OCI-LY7 (cell line): ENCODE data around the gene OR10A6.

ENCODE experiments used
- EZH2phosphoT487 ChIP-seq: fragments of 200-600 bp; sonication (generic); IDR thresholded peaks from 2 replicates; pipeline ENCODE4 v1.6.1; 2018; ENCODE audit warnings: low read depth, borderline replicate concordance, mild to moderate bottlenecking, mixed run types, antibody characterized with exemption, low read length, moderate library complexity, mixed read lengths
- TF ChIP-seq, protein P1 (sequence below): fragments of 200-600 bp; sonication (generic); conservative IDR thresholded peaks from 2 replicates; pipeline ENCODE4 v1.5.1; 2014; ENCODE audit warnings: mild to moderate bottlenecking, antibody characterized with exemption, low read length, moderate library complexity, mixed read lengths

DNA sequence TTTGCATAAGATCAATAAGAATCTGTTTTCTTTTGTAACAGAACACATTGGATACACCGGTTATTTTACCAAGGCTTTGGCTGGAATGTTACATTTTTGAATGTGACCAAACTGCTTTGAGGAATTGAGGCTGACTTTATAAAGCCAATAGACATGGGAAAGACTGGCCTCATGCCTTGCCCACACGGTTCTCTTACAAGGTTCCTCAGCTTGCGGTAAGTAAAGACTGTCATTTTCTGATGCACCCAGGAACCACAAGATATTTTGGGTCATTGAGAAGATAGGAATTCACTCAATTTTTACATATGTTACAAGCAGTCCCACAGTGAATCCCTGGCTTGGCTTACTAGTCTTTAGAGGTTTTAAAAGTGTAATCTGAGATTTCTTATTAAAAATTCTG lies 23.9 kb downstream of the OR10A6 start:
- TF ChIP-seq, protein P1, sequence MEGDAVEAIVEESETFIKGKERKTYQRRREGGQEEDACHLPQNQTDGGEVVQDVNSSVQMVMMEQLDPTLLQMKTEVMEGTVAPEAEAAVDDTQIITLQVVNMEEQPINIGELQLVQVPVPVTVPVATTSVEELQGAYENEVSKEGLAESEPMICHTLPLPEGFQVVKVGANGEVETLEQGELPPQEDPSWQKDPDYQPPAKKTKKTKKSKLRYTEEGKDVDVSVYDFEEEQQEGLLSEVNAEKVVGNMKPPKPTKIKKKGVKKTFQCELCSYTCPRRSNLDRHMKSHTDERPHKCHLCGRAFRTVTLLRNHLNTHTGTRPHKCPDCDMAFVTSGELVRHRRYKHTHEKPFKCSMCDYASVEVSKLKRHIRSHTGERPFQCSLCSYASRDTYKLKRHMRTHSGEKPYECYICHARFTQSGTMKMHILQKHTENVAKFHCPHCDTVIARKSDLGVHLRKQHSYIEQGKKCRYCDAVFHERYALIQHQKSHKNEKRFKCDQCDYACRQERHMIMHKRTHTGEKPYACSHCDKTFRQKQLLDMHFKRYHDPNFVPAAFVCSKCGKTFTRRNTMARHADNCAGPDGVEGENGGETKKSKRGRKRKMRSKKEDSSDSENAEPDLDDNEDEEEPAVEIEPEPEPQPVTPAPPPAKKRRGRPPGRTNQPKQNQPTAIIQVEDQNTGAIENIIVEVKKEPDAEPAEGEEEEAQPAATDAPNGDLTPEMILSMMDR: no peak
- TF ChIP-seq EZH2phosphoT487: no peak
